ENCODE data around the gene MBP. TPM values are rescaled to one million over a fixed set of nuclear protein-coding genes. Genes with fewer than 3 reads are reported as not detected.

Gene MBP
- polyA plus RNA-seq, 1 donor from 2014 or later = 3.3 TPM

- no peaks in the 10 kb centered on the region for H3K9me2 ChIP-seq (ENCODE audit: insufficient read depth, low read length)
- no peaks in the 10 kb centered on the region for H3F3A ChIP-seq (ENCODE audit: insufficient read depth, low read length, poor library complexity, severe bottlenecking)
- H3K79me2 ChIP-seq (replicated peaks; ENCODE audit: insufficient read depth, low read length) = no peaks in the 10 kb centered on the region
- H3K9me3 ChIP-seq (ENCODE audit: low read length) = no peaks in the 10 kb centered on the region
- H3K4me3 ChIP-seq (ENCODE audit: low read length) = no peak overlapping the region
- H3K27me3 ChIP-seq (ENCODE audit: insufficient read depth, low read depth, low read length) = no peaks in the 10 kb centered on the region
- H3K36me3 ChIP-seq (ENCODE audit: insufficient read depth, low read length) = no peaks in the 10 kb centered on the region
- no peak overlapping the region for H3K27ac ChIP-seq (ENCODE audit: low read length)
- no peak overlapping the region for H3K4me2 ChIP-seq (ENCODE audit: low read length)
- H2AFZ ChIP-seq (ENCODE audit: low read depth, low read length) = no peak overlapping the region
- H4K20me1 ChIP-seq (ENCODE audit: insufficient read depth) = no peaks in the 10 kb centered on the region
- no peak for TF ChIP-seq EP300 (conservative IDR thresholded peaks at IDR 0.05; ENCODE audit: poor library complexity, severe bottlenecking)
- no peak for TF ChIP-seq RAD21 (conservative IDR thresholded peaks at IDR 0.05)
- TF ChIP-seq REST (IDR thresholded peaks at IDR 0.05; ENCODE audit: borderline replicate concordance) = no peak
- no peak for TF ChIP-seq TAF1 (IDR thresholded peaks at IDR 0.05; ENCODE audit: low read depth)
- TF ChIP-seq POLR2AphosphoS5 (IDR thresholded peaks at IDR 0.05) = no peak
- no peak for TF ChIP-seq CTCF (IDR thresholded peaks at IDR 0.05; ENCODE audit: poor library complexity, severe bottlenecking)
- H3K9ac ChIP-seq (ENCODE audit: low read length) = no peak overlapping the region
Measured at GRCh38 chr18:77114152-77114414, 18.5 kb downstream of the MBP start.

GRCh38 chr18:77113361-77114151 is 19.0 kb downstream of the MBP start:
- H3F3A ChIP-seq (ENCODE audit: insufficient read depth, low read length, poor library complexity, severe bottlenecking) = no peaks in the 10 kb centered on the region
- H3K27ac ChIP-seq (ENCODE audit: low read length) = no peak overlapping the region
- H3K27me3 ChIP-seq (ENCODE audit: insufficient read depth, low read depth, low read length) = no peaks in the 10 kb centered on the region
- H3K36me3 ChIP-seq (ENCODE audit: insufficient read depth, low read length) = no peaks in the 10 kb centered on the region
- H3K9me3 ChIP-seq (ENCODE audit: low read length) = no peaks in the 10 kb centered on the region
- H3K4me2 ChIP-seq (ENCODE audit: low read length) = no peak overlapping the region
- no peak overlapping the region for H2AFZ ChIP-seq (ENCODE audit: low read depth, low read length)
- no peaks in the 10 kb centered on the region for H4K20me1 ChIP-seq (ENCODE audit: insufficient read depth)
- H3K9ac ChIP-seq (ENCODE audit: low read length) = no peak overlapping the region
- no peaks in the 10 kb centered on the region for H3K79me2 ChIP-seq (replicated peaks; ENCODE audit: insufficient read depth, low read length)
- no peak overlapping the region for H3K4me3 ChIP-seq (ENCODE audit: low read length)
- no peaks in the 10 kb centered on the region for H3K9me2 ChIP-seq (ENCODE audit: insufficient read depth, low read length)
- no peak for TF ChIP-seq EZH2 (IDR thresholded peaks at IDR 0.05; ENCODE audit: borderline replicate concordance, insufficient read depth, low read length, poor library complexity, severe bottlenecking)

GRCh38 chr18:77112747-77113092 is 19.9 kb downstream of the MBP start:
- Histone ChIP-seq H3K27me3 (ENCODE audit: insufficient read depth, low read depth, low read length) (no peaks in the 10 kb centered on the region), H3K9me2 (ENCODE audit: insufficient read depth, low read length) (no peaks in the 10 kb centered on the region), H3K4me2 (ENCODE audit: low read length) (no peak overlapping the region), H2AFZ (ENCODE audit: low read depth, low read length) (no peak overlapping the region), H3K4me3 (ENCODE audit: low read length) (no peak overlapping the region), H3K36me3 (ENCODE audit: insufficient read depth, low read length) (no peaks in the 10 kb centered on the region), H4K20me1 (ENCODE audit: insufficient read depth) (no peaks in the 10 kb centered on the region), H3K27ac (ENCODE audit: low read length) (no peak overlapping the region), H3K79me2 (replicated peaks; ENCODE audit: insufficient read depth, low read length) (no peaks in the 10 kb centered on the region), H3K9ac (ENCODE audit: low read length) (no peak overlapping the region), H3K9me3 (ENCODE audit: low read length) (no peaks in the 10 kb centered on the region), H3F3A (ENCODE audit: insufficient read depth, low read length, poor library complexity, severe bottlenecking) (peaks cover 1% of the 10 kb centered on the region)
- TF ChIP-seq TAF1 (IDR thresholded peaks at IDR 0.05; ENCODE audit: low read depth) (no peak), REST (IDR thresholded peaks at IDR 0.05; ENCODE audit: borderline replicate concordance) (no peak), EP300 (conservative IDR thresholded peaks at IDR 0.05; ENCODE audit: poor library complexity, severe bottlenecking) (no peak), RAD21 (conservative IDR thresholded peaks at IDR 0.05) (no peak), CTCF (IDR thresholded peaks at IDR 0.05; ENCODE audit: poor library complexity, severe bottlenecking) (no peak), SMC3 (conservative IDR thresholded peaks at IDR 0.05; ENCODE audit: poor library complexity) (no peak), EZH2 (IDR thresholded peaks at IDR 0.05; ENCODE audit: borderline replicate concordance, insufficient read depth, low read length, poor library complexity, severe bottlenecking) (no peak), POLR2AphosphoS5 (IDR thresholded peaks at IDR 0.05) (no peak), MXI1 (conservative IDR thresholded peaks at IDR 0.05; ENCODE audit: poor library complexity, severe bottlenecking) (no peak)

Data from neural cell (in vitro differentiated cells).